IMR-90 (cell line): ENCODE results near the gene STRIP1. TPM values are rescaled to one million over a fixed set of nuclear protein-coding genes. Genes with fewer than 3 reads are reported as not detected.

ENCODE experiments used
- ATAC-seq: fragments of 200-7000 bp; cut with Tn5 transposase; 2 replicates; pipeline ENCODE4 v1.9.1; 2020; ENCODE audit warnings: low read depth, mild to moderate bottlenecking, moderate library complexity
- BruUV-seq: library from RNA; stranded (reverse); fragments of 400-500 nt; replicated peaks from 2 replicates; lab custom pipeline; 2021; lab: Mats Ljungman, UMichigan
- CTCF ChIA-PET: fragments of 300-600 bp; formaldehyde crosslinking; extraction: SDS; loops from one replicate; lab custom pipeline; 2021; ENCODE audit warnings: antibody characterized with exemption; lab: Yijun Ruan, JAX
- POLR2A ChIA-PET: fragments of 300-600 bp; sonication (Branson Sonifier 250); formaldehyde crosslinking; loops from one replicate; lab custom pipeline; 2022; ENCODE audit warnings: antibody characterized with exemption; ENCODE audit not compliant: unreplicated experiment; lab: Charles Lee
- DNase-seq: peaks from one replicate; pipeline ENCODE4 v3.0.0; 2013
- H2AFZ ChIP-seq: replicated peaks from 2 replicates; pipeline ENCODE3; 2013; ENCODE audit warnings: low read length, mild to moderate bottlenecking; ENCODE audit not compliant: poor library complexity
- H2AK5ac ChIP-seq: 2 replicates; pipeline ENCODE4 v1.6.1; 2013; ENCODE audit warnings: low read depth, low read length, inconsistent platforms
- H2AK9ac ChIP-seq: replicated peaks from 2 replicates; pipeline ENCODE3; 2013; ENCODE audit warnings: mild to moderate bottlenecking, low read depth, low read length, moderate library complexity; ENCODE audit not compliant: poor library complexity
- H2BK120ac ChIP-seq: 2 replicates; pipeline ENCODE4 v1.6.1; 2013; ENCODE audit warnings: low read depth, low read length, inconsistent platforms
- H2BK15ac ChIP-seq: 3 replicates; pipeline ENCODE4 v1.6.1; 2013; ENCODE audit warnings: low read depth, low read length, inconsistent platforms
- H2BK20ac ChIP-seq: 2 replicates; pipeline ENCODE4 v1.6.1; 2013; ENCODE audit warnings: low read depth, mild to moderate bottlenecking, inconsistent platforms, low read length, moderate library complexity
- H2BK5ac ChIP-seq: 2 replicates; pipeline ENCODE4 v1.6.1; 2013; ENCODE audit warnings: mild to moderate bottlenecking, low read depth, low read length, inconsistent platforms; ENCODE audit not compliant: poor library complexity, severe bottlenecking
- H3K14ac ChIP-seq: replicated peaks from 2 replicates; pipeline ENCODE4 v1.6.1; 2013; ENCODE audit warnings: low read depth, low read length, inconsistent platforms
- H3K18ac ChIP-seq: 2 replicates; pipeline ENCODE4 v1.6.1; 2013; ENCODE audit warnings: low read depth, low read length, control low read depth
- H3K23ac ChIP-seq: 2 replicates; pipeline ENCODE4 v1.6.1; 2013; ENCODE audit warnings: low read depth, low read length, inconsistent platforms
- H3K27ac ChIP-seq: 2 replicates; pipeline ENCODE4 v1.5.1; 2013; ENCODE audit warnings: mild to moderate bottlenecking, control low read depth, low read length; ENCODE audit not compliant: insufficient read depth
- H3K27me3 ChIP-seq: 2 replicates; pipeline ENCODE4 v1.6.1; 2013; ENCODE audit warnings: low read length; ENCODE audit not compliant: control insufficient read depth, insufficient read depth
- H3K36me3 ChIP-seq: 2 replicates; pipeline ENCODE4 v1.6.1; 2013; ENCODE audit warnings: low read length, mixed read lengths; ENCODE audit not compliant: control insufficient read depth, insufficient read depth
- H3K4ac ChIP-seq: 2 replicates; pipeline ENCODE4 v1.6.1; 2013; ENCODE audit warnings: low read depth, low read length, inconsistent platforms
- H3K4me1 ChIP-seq: 2 replicates; pipeline ENCODE4 v1.6.1; 2013; ENCODE audit warnings: low read length, mixed read lengths; ENCODE audit not compliant: control insufficient read depth, insufficient read depth
- H3K4me2 ChIP-seq: 2 replicates; pipeline ENCODE4 v1.6.1; 2013; ENCODE audit warnings: low read depth, mild to moderate bottlenecking, control low read depth, low read length, moderate library complexity
- H3K4me3 ChIP-seq: 2 replicates; pipeline ENCODE4 v1.5.1; 2013; ENCODE audit warnings: low read depth, mild to moderate bottlenecking, control low read depth, low read length, moderate library complexity; ENCODE audit not compliant: insufficient read depth
- H3K56ac ChIP-seq: 2 replicates; pipeline ENCODE4 v1.6.1; 2013; ENCODE audit warnings: low read length, inconsistent platforms; ENCODE audit not compliant: insufficient read depth; ENCODE audit errors: extremely low read depth
- H3K79me1 ChIP-seq, 2 experiments: 2 replicates each; pipeline ENCODE4 v1.6.1; 2013; ENCODE audit warnings: low read length in 2 of 2, inconsistent platforms in 1 of 2, low read depth in 1 of 2
- H3K9ac ChIP-seq: 2 replicates; pipeline ENCODE4 v1.6.1; 2013; ENCODE audit warnings: low read depth, low read length, control low read depth
- H3K9me1 ChIP-seq: 2 replicates; pipeline ENCODE4 v1.6.1; 2013; ENCODE audit warnings: low read length, inconsistent platforms; ENCODE audit not compliant: insufficient read depth
- H3K9me3 ChIP-seq: 2 replicates; pipeline ENCODE4 v1.6.1; 2013; ENCODE audit warnings: low read length; ENCODE audit not compliant: control insufficient read depth, insufficient read depth
- H4K20me1 ChIP-seq: 2 replicates; pipeline ENCODE4 v1.6.1; 2013; ENCODE audit warnings: low read length, inconsistent platforms; ENCODE audit not compliant: insufficient read depth
- H4K5ac ChIP-seq: 2 replicates; pipeline ENCODE4 v1.6.1; 2013; ENCODE audit warnings: mild to moderate bottlenecking, low read depth, low read length, control low read depth
- H4K8ac ChIP-seq, 2 experiments: 2 replicates each; pipeline ENCODE4 v1.6.1; 2013; ENCODE audit warnings: low read depth in 2 of 2, low read length in 2 of 2, control low read depth in 1 of 2, inconsistent platforms in 1 of 2
- H4K91ac ChIP-seq: 2 replicates; pipeline ENCODE4 v1.6.1; 2013; ENCODE audit warnings: low read depth, low read length, inconsistent platforms; ENCODE audit not compliant: insufficient read depth
- CEBPB ChIP-seq: IDR thresholded peaks from 2 replicates; pipeline ENCODE4 v1.6.1; 2012; ENCODE audit warnings: low read depth, low read length, improper control_type of control experiment
- MAFK ChIP-seq: IDR thresholded peaks from 2 replicates; pipeline ENCODE4 v1.6.1; 2012; ENCODE audit warnings: low read depth, low read length, improper control_type of control experiment
- MAZ ChIP-seq: IDR thresholded peaks from 2 replicates; pipeline ENCODE4 v1.6.1; 2012; ENCODE audit warnings: low read depth, mild to moderate bottlenecking, low read length, improper control_type of control experiment, moderate library complexity, borderline replicate concordance
- MXI1 ChIP-seq: IDR thresholded peaks from 2 replicates; pipeline ENCODE4 v1.6.1; 2012; ENCODE audit warnings: low read depth, mild to moderate bottlenecking, low read length, moderate library complexity, borderline replicate concordance
- USF2 ChIP-seq: fragments of 150-350 bp; IDR thresholded peaks from 2 replicates; pipeline ENCODE4 v1.6.1; 2017; ENCODE audit warnings: mild to moderate bottlenecking, antibody characterized with exemption, low read length, low read depth
- WGBS, 2 experiments: methylation state at CpG; one replicate each; pipeline versions ENCODE4 v1.1.5 to v1.1.7; 2013; ENCODE audit warnings: missing lambda C conversion rate in 2 of 2; ENCODE audit not compliant: insufficient read length in 1 of 2; ENCODE audit errors: extremely low coverage in 2 of 2; 5-methylcytosine and 5-hydroxymethylcytosine counted together
- dilution Hi-C: fragments of 300-500 bp; cut with HindIII; formaldehyde crosslinking; loops from one replicate; pipeline ENCODE4 v1.14.3; 2018; ENCODE audit warnings: low sequenced_read_pairs; ENCODE audit not compliant: unreplicated experiment
- in situ Hi-C: fragments of 300-500 bp; cut with MboI; formaldehyde crosslinking; loops from 3 replicates; pipeline ENCODE4 v1.14.3; 2019; ENCODE audit warnings: low sequenced_read_pairs, inconsistent platforms, mixed read lengths
- intact Hi-C: fragments of 100-400 bp; cut with micrococcal nuclease; formaldehyde crosslinking; loops from 2 replicates; pipeline ENCODE4 v1.10.0; 2022
- polyA plus RNA-seq, 3 experiments: library from polyadenylated mRNA; depleted of rRNA; stranded (reverse); fragments of >200 nt; gene quantifications; 2 replicates each; pipeline ENCODE4 v1.2.3, GENCODE V29; 2012; ENCODE audit warnings: low replicate concordance in 1 of 3
- total RNA-seq: library from RNA; depleted of rRNA; stranded (reverse); fragments of >200 nt; gene quantifications from 2 replicates; pipeline ENCODE4 v1.2.3, GENCODE V29; 2012

Gene STRIP1
- total and polyA plus RNA-seq, 2 of the 4 experiments (the other 2 are of a cell fraction), result 30.4 to 33.5 TPM

GRCh38 chr1:109996476-109996875 lies 37.9 kb upstream of the STRIP1 start:
- peak overlapping the region; percentile 19; the same call in 1 of the 2 replicates for H3K4ac ChIP-seq
- intact Hi-C loops (no loop called here), dilution Hi-C loops (no loop called here), in situ Hi-C loops (no loop called here)
- H4K20me1 ChIP-seq, result peaks cover 50% of the 10 kb centered on the region
- ChIA-PET CTCF (interaction anchor here (2.4 kb wide), 1 partner anchor 12 kb away, joined by 10 read pairs; the partner anchor contains the start of gene AHCYL1), POLR2A (no interaction called here)
- H3K9ac ChIP-seq, result no peak overlapping the region
- H3K4me3 ChIP-seq, result no peak overlapping the region
- H3K14ac ChIP-seq, result peak overlapping the region; percentile 28; the same call in 1 of the 2 replicates
- no peak overlapping the region for H2BK120ac ChIP-seq
- H3K79me1 ChIP-seq, result peaks cover 40 to 84% of the 10 kb centered on the region in 2 experiments
- peak overlapping the region; percentile 34; the same call in 1 of the 2 replicates for H3K23ac ChIP-seq
- H3K36me3 ChIP-seq, result peaks cover 4% of the 10 kb centered on the region
- no peak overlapping the region for H3K27ac ChIP-seq
- no peak overlapping the region for H3K4me2 ChIP-seq
- peaks cover 17% of the 10 kb centered on the region for H3K9me1 ChIP-seq
- TF ChIP-seq USF2 (no peak), MXI1 (no peak), MAZ (no peak), MAFK (no peak), CEBPB (peak; percentile 71)
- H4K91ac ChIP-seq, result no peak overlapping the region
- H2AK9ac ChIP-seq, result no peak overlapping the region
- no peak overlapping the region for H3K18ac ChIP-seq
- H2BK20ac ChIP-seq, result no peak overlapping the region
- no peak overlapping the region for H3K56ac ChIP-seq
- DNase-seq (peak; percentile 61), ATAC-seq (peak; percentile 40)
- H2AFZ ChIP-seq, result no peak overlapping the region
- no TSS peak for BruUV-seq
- H3K4me1 ChIP-seq, result peaks cover 6% of the 10 kb centered on the region
- 100% methylated on average over 1 of the region's 5 CpGs; no CpG with 5 or more reads in 1 of the 2 experiments for WGBS, 2 experiments
- peak overlapping the region; percentile 29 for H2BK5ac ChIP-seq
- no peak overlapping the region for H2BK15ac ChIP-seq
- H4K5ac ChIP-seq, result no peak overlapping the region
- H4K8ac ChIP-seq, result no peak overlapping the region
- H3K27me3 ChIP-seq, result no peaks in the 10 kb centered on the region
- H3K9me3 ChIP-seq, result no peaks in the 10 kb centered on the region
- H2AK5ac ChIP-seq, result no peak overlapping the region
